Stimulated activated CD8-positive, alpha-beta memory T cell treated with anti-CD3 and anti-CD28 coated beads, Interleukin-4, amount 100 ng/mL, for 24 hours (primary cell): Measurements from ENCODE around the gene METTL23.

Experiments
- DNase-seq: peaks from one replicate; pipeline ENCODE4 v3.0.0-alpha.2; 2020; ENCODE audit warnings: low read depth

Gene METTL23

DNA sequence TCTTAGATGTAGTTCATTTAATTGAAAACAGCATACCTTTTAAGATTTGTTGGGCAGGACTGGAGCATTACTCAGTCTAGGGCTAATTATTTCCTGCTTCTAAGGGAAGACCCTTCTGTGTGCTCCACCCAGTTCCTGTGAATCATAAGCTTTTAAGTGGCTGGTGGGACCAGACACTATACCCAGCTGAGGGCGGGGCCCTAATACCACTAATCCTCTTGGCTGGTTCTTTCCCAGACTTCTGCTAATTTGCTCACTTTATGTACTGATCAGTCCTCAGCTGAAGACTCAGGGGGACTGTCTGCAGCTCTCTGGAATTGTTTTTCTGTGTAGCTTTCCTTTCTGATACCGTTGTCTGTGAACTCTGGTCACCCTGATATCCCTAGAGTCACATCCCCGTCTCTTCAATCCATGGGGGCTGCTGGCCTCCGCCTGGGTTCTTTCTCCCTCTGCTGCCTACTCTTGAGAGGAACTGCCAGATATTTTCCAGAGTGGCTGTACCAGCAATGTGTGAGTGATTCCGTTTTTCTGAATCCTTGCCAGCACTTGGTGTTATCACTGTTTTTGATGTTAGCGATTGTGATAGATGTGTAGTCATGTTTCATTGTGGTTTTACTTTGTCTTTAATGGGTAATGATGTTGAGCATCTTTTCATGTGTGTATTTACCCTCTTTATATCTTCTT is 46.3 kb downstream of the METTL23 start:
- peak; percentile 14 for DNase-seq

DNA sequence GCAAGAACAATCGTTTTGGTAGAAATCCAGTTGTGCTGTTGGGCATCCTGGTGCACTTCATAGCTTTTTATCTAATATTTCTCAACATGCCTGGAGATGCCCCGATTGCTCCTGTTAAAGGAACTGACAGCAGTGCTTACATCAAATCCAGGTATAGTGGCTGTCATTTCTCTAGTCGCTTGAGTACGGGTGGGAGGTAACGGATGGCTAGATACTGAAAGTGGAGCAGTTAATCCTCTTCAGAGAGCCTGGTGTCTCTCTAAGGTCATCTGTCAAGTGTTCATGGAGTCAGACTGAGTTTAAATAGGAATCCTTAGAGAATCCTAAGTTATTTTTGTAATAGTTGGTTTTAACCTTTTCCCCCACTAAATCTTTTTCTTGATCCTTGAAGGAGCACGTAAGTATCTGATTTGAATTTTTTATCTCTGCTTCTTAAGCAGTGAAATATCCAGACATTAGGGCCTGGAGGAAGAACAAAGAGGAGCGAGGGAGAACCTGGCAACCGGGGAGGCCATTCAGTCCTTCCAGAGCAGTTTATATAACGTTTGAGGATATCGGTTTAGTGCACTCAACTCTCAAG is 48.5 kb downstream of the METTL23 start:
- DNase-seq = no peak

DNA sequence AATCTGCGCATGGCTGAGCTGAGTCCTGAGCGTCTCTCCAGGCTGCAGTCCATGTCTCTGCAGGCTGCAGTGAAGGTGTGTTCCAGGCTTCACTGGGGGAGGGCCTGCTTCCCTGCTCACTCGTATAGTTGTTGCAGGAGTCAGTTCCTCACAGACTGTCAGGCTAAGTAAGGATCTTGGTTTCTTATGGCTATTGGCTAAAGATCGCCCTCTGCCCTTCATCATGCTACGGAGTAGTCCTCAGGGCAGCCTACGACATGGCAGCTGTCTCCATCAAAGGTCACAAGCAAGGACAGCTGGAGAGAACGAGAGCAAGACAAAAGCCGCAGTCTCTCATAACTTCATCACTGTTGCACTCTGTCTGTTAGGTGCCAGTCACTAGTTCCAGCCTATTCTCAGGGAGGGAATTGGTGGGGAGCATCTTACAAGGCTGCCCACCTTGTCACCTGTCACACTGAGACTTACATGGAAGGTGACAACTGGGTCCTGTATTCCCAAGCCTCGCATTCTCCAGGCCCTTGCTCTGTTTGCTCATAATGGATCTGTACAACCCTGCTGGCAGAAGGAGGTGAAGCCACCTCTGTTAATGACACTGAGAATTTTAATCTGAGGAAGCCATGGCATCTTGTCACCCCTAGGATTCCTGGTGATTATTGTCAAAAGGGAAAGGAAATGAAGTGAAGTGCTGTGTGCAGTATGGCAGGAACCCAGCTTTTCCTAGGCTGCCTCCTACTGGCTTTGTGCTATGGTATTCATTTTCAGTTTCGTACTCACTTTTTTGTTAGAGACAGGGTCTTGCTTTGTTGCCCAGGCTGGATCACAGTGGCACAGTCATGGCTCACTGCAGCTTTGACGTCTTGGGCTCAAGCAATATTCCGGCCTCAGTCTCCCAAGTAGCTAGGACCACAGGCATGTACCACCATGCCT is 54.7 kb downstream of the METTL23 start:
- no peak for DNase-seq

DNA sequence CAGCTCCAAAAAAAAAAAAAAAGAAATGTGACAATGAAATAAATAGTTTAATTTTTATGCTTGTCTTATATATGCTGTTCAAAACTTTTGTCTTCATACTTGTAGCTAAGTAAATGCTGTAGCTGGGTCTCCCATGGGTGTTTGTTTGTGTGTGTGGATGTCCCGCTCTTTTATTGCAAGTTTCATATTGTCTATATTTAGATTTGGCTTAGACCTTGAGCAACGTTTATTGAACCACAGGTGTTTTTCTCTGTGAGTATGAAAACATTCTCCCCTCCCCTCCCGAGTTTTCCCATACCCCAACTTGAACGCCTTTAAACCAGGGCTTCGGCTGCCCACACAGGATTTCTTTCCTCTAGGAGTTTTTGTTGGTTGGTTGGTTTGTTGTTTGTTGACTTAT is 56.5 kb downstream of the METTL23 start:
- no peak for DNase-seq
